Raji (cell line): Measurements from ENCODE around the gene MYO7A.

ENCODE experiments used
- POLR2A ChIP-seq: IDR thresholded peaks from 2 replicates; pipeline ENCODE4 v1.6.1; 2011; ENCODE audit warnings: low read depth, low read length, control low read depth; ENCODE audit not compliant: insufficient read depth

MYO7A gene

DNA sequence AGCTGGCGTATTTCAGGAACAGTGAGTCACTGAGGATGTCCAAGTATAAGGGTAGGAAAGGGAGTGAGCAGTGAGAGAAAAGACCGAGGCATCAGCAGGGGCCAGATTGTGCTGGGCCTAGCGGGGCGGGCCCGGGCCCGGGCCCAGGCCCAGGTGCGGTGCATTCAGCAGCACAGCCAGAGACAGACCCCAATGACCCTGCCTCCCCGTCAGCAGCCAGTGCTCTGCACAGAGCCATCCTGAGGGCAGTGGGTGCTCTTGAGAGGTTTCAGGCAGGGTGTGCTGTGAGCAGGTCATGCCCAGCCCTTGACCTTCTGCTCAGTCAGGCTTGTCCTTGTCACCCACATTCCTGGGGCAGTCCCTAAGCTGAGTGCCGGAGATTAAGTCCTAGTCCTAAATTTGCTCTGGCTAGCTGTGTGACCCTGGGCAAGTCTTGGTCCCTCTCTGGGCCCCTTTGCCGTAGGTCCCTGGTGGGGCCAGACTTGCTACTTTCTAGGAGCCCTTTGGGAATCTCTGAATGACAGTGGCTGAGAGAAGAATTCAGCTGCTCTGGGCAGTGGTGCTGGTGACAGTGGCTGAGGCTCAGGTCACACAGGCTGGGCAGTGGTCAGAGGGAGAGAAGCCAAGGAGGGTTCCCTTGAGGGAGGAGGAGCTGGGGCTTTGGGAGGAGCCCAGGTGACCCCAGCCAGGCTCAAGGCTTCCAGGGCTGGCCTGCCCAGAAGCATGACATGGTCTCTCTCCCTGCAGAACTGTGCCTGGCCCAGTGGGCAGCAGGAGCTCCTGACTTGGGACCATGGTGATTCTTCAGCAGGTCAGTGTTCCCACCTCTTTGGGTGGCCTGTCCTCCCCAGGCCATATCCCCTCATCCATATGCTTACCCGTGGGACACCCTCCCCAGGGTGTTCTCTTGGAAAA, 2.1 kb downstream of the MYO7A start:
- TF ChIP-seq POLR2A, result no peak

GRCh38 chr11:77130763-77131513, 2.9 kb downstream of the MYO7A start:
- TF ChIP-seq POLR2A, result no peak

DNA sequence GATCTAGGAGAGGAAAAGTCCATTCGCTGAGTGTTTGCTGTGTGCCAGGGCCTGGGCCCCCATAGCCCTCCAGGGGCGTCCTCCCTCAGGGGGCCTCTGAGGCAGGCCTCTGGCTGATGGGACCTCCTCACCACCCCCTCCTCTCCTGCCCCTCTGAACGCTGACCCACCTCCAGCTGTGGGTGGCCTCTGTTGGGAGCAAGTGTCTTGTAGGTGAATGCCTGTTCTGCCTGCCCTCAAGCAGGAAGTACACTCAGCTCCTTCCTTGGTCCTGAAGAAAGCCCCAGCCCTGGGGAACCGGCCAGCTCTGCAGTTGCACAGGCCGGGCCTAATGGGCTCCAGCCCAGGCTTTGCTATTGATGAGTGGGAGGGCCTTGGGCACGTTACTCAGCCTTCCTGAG, 3.5 kb downstream of the MYO7A start:
- no peak for TF ChIP-seq POLR2A

GRCh38 chr11:77135069-77135468, 7.0 kb downstream of the MYO7A start:
- no peak for TF ChIP-seq POLR2A

DNA sequence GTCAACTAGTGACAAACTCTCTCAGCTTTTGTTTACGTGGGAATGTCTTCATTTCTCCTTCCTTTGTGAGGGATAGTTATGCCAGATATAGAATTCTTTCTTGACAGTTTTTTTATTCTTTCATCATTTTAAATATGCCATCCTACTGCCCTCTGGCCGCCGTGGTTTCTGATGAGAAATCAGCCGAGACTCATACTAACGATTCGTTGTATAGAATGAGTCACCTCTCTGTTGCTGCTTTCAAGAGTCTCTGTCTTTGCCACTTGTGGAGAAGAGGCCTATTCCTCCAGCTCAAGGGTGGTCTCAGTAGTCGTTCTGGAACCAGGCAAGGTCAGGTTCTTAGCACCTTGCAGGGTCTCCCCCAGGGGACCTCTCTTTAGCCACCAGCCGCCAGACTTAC, 8.0 kb downstream of the MYO7A start:
- TF ChIP-seq POLR2A, result no peak

DNA sequence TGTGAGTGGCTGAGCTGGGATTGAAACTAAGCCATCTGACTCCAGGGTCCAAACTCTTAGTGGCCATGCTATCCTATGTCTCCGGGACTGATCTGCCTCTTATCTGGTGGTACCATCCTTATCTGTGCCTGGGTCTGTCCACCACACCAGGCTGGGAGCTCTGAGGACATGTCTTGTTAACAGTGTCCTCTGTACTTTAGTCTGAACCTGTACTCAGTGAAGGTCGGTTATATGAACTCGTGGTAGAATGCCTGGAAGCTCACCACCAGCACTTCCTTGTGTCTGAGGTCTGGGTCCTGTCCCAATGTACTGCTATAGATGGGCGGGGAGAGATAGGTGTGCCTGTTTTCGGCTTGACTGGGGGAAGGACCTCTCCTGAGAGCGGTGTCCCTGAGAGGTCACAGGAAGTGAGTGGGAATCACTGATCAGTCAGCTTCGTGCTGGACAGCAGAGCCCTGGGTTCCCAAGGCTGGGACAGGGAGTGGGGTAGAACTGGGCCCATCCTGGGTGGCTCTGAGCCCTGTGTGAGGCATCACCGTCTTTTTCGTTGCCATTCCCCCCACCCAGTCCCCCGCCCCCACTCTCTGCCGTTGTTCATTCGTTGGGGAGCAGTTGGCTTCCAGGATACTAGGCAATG, 8.9 kb downstream of the MYO7A start:
- no peak for TF ChIP-seq POLR2A

DNA sequence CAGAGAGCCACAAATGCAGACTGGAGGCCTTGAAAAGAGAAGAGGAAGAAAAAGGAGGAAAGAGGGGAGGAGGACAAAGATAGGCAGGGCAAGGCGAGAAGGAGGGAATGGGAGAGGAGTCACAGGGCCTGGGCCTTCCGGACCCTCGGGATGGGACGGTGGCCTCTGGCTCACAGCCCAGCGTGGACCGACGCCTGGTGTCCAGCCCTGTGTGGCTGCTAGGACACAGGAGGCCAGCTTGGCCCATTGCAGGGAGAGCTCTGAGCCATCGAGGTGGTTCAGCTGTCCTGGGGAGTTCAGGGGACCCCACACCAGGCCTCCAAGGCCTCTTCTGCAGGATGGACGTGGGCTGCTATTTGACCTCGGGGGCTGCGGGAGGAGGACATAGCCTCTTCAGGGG, 9.4 kb downstream of the MYO7A start:
- TF ChIP-seq POLR2A, result no peak

- no peak for TF ChIP-seq POLR2A
Observed at GRCh38 chr11:77138106-77138649, 10.1 kb downstream of the MYO7A start.

DNA sequence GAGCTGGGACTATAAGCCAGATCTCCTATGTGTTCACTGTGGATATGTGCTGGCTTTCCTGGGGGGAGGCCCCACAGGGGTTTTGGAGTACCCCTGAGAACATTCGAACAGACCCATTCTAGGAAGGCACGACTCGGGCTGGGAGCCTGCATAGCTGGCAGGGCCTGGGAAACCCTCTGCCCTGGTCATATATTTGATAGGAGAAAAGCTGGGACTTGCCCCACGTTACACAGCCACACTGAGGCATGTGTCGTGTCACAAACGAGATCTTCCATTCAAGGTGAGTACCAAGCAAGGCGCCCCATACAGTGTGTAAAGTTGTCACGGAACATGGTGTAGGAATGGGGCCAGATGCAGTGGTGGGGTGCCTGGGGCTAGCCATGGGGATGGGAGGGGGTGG, 11.2 kb downstream of the MYO7A start:
- no peak for TF ChIP-seq POLR2A

GRCh38 chr11:77140231-77140851, 12.3 kb downstream of the MYO7A start:
- TF ChIP-seq POLR2A, result no peak

DNA sequence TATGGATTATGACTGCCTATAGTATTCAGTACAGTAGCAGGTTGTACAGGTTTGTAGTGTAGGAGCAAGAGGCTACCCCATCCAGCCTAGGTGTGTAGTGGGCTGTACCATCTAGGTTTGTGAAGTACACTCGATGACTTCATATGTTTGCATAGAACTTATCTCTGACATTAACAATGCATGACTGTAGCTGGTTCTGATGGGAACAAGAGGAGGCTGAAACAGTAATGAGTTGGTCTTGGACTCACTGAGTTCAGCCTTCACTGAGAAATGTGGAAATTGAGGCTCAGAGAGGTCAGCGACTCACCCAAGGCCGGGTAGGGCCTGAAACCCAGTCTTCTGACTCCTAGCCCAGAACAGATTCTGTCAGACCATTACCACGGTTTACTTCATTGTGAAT, 13.0 kb downstream of the MYO7A start:
- no peak for TF ChIP-seq POLR2A

DNA sequence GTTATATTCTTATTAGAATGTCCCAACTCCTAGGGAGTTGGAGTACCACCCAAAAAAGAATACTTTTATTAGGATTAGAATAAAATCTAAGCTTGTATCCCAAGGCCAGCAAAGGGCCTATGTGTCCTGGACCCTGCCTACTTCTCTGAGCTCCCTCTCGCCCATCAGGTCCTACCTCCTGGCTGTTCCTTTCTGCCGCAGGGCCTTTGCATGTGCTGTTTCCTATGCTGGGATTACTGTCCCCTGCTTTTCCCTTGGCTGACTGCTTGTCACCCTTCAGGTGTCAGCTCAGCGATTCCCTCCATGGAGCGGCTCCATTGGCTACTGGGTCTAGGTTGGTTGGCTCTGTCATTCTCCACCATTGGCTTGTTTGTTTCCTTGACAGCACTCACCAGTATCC, 13.4 kb downstream of the MYO7A start:
- no peak for TF ChIP-seq POLR2A

DNA sequence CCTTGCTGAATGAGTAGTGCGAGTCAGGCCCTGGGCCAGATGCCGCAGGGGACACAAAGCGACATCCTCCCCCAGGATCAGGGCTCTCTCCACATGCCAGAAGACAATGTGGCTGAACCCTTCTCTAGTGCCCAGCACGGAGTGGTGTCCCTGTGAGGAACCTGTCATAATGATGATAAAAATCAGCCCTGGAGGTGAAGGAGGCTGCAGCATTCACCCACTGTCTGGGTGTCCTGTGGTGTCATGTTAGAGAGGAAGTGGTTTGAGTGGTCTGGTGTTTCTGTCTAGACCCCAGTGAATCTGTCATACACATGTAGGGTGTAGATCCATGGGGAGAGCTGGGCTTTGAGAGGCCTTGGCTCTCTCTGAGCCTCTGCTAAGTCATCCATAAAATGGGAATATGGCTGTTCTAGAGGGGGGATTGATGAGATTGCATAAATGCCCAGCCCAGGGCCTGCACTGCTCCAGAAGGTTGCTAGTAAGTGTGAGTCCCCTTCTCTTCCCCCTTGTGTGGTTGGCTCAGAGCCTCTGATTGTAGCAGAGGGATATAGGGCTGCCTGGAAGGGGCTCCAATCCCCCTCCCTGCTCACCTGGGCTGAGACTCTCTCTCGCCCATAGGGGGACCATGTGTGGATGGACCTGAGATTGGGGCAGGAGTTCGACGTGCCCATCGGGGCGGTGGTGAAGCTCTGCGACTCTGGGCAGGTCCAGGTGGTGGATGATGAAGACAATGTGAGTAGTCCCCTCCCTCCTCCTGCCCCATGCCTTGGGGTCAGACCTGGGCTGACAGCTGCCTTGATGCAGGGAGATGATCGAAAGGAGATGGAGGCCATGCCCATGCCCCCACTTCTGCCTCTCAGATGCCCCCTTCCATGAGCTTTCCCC, 14.3 kb downstream of the MYO7A start:
- TF ChIP-seq POLR2A, result no peak

- no peak for TF ChIP-seq POLR2A
Observed at GRCh38 chr11:77143405-77144020, 15.5 kb downstream of the MYO7A start.
